ENCODE results near the gene ZNF518B. TPM values are rescaled to one million over a fixed set of nuclear protein-coding genes. Genes with fewer than 3 reads are reported as not detected.

The ZNF518B gene
- total RNA-seq, 2 experiments from 2014 or later = 13.5 to 13.8 TPM

DNA sequence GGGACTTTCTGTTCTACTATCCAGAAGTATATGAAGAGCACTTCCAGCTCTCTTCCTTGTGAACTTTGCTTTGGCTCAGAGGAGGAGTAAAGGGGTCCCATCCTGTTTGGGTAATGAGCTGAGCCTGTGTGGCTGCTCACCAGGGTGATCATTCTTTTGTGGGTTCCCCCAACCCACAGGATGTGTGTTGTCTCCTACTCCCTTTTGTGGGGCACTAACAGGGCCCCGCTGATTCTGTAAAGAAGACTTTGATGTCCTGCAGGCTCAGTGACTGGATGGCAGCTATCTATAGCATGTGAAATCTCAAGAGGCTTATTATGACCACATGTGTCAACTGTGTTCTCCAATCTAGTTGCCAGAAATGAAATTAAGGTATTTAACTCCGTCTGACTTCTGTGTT, 40.8 kb downstream of the ZNF518B start:
- TF ChIP-seq, protein P1, sequence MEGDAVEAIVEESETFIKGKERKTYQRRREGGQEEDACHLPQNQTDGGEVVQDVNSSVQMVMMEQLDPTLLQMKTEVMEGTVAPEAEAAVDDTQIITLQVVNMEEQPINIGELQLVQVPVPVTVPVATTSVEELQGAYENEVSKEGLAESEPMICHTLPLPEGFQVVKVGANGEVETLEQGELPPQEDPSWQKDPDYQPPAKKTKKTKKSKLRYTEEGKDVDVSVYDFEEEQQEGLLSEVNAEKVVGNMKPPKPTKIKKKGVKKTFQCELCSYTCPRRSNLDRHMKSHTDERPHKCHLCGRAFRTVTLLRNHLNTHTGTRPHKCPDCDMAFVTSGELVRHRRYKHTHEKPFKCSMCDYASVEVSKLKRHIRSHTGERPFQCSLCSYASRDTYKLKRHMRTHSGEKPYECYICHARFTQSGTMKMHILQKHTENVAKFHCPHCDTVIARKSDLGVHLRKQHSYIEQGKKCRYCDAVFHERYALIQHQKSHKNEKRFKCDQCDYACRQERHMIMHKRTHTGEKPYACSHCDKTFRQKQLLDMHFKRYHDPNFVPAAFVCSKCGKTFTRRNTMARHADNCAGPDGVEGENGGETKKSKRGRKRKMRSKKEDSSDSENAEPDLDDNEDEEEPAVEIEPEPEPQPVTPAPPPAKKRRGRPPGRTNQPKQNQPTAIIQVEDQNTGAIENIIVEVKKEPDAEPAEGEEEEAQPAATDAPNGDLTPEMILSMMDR (IDR thresholded peaks at IDR 0.05) = no peak
- intact Hi-C loops (cut with micrococcal nuclease) = no loop called here
- POLR2A ChIA-PET = interaction anchor here (0.7 to 2.3 kb wide), 2 partner anchors 41 to 230 kb away, joined by 3 to 7 read pairs; partner anchors contain the start of gene ZNF518B
- DNase-seq = peak; percentile 70
- peak; percentile 82 for ATAC-seq
- peak overlapping the region; percentile 57 for H3K27ac Mint-ChIP-seq
- no peaks in the 10 kb centered on the region for H3K27me3 Mint-ChIP-seq
- peaks cover 11% of the 10 kb centered on the region for H3K9me3 Mint-ChIP-seq
- CTCF ChIA-PET = interaction anchor here (0.9 to 4.2 kb wide), 4 partner anchors 12 to 258 kb away, joined by 3 to 19 read pairs (median 4); no protein-coding TSS in a partner anchor
- H3K4me1 Mint-ChIP-seq (ENCODE audit: low read depth) = peaks cover 33% of the 10 kb centered on the region
- H3K36me3 Mint-ChIP-seq (ENCODE audit: low read depth) = no peaks in the 10 kb centered on the region
- no peak overlapping the region for H3K4me3 Mint-ChIP-seq

DNA sequence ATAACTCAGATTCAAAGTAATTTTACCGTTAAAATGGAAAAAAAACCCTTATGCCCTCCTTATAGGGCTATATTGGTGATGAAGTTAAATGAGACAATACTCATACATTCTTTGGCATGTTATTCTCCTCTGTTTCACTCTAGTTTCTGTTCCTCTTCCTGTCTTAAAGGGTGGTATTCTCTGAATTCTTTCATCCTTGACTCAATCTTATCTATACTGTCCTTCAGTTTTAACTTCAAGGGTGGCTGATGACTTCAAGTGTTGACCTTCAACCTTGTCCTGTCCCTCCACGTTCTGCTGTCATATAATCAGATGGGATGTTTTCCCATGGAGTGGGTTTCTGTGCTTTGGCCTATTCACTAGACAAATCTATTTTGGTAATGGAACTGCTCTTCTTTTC, 44.0 kb downstream of the ZNF518B start:
- Mint-ChIP-seq H3K4me1 (ENCODE audit: low read depth) (peaks cover 29% of the 10 kb centered on the region), H3K9me3 (peaks cover 2% of the 10 kb centered on the region), H3K27me3 (no peaks in the 10 kb centered on the region), H3K36me3 (ENCODE audit: low read depth) (no peaks in the 10 kb centered on the region), H3K27ac (no peak overlapping the region), H3K4me3 (no peak overlapping the region)
- intact Hi-C loops (cut with micrococcal nuclease) = no loop called here
- DNase-seq (no peak), ATAC-seq (no peak)
- POLR2A ChIA-PET = no interaction called here
- TF ChIP-seq, protein P1 (IDR thresholded peaks at IDR 0.05) = no peak
- CTCF ChIA-PET = interaction anchor here (4.2 kb wide), 1 partner anchor 9 kb away, joined by 19 read pairs; no protein-coding TSS in a partner anchor

DNA sequence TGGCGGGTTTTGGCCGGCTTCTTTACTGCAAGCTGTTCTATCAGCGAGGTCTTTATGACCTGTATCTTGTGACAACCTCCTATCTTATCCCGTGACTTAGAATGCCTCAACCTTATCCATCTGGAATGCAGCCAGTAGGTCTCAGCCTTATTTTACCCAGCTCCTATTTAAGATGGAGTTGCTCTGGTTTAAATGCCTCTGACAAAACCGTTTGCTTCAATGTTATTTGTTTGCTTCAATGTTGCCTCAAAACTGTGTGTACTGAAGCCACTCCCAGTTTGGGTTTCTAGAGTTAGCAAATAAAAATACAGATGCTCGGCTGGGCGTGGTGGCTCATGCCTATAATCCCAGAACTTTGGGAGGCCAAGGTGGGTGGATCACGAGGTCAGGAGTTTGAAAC, 51.6 kb downstream of the ZNF518B start:
- ATAC-seq (no peak), DNase-seq (no peak)
- no peaks in the 10 kb centered on the region for H3K36me3 Mint-ChIP-seq (ENCODE audit: low read depth)
- H3K4me1 Mint-ChIP-seq (ENCODE audit: low read depth) = no peaks in the 10 kb centered on the region
- H3K27ac Mint-ChIP-seq = no peak overlapping the region
- intact Hi-C loops (cut with micrococcal nuclease) = no loop called here
- POLR2A ChIA-PET = no interaction called here
- CTCF ChIA-PET = interaction anchor here (3.3 to 4.0 kb wide), 2 partner anchors 10 to 247 kb away, joined by 19 to 24 read pairs; no protein-coding TSS in a partner anchor
- no peaks in the 10 kb centered on the region for H3K9me3 Mint-ChIP-seq
- H3K4me3 Mint-ChIP-seq = no peak overlapping the region
- TF ChIP-seq, protein P1 (IDR thresholded peaks at IDR 0.05) = no peak
- no peaks in the 10 kb centered on the region for H3K27me3 Mint-ChIP-seq

DNA sequence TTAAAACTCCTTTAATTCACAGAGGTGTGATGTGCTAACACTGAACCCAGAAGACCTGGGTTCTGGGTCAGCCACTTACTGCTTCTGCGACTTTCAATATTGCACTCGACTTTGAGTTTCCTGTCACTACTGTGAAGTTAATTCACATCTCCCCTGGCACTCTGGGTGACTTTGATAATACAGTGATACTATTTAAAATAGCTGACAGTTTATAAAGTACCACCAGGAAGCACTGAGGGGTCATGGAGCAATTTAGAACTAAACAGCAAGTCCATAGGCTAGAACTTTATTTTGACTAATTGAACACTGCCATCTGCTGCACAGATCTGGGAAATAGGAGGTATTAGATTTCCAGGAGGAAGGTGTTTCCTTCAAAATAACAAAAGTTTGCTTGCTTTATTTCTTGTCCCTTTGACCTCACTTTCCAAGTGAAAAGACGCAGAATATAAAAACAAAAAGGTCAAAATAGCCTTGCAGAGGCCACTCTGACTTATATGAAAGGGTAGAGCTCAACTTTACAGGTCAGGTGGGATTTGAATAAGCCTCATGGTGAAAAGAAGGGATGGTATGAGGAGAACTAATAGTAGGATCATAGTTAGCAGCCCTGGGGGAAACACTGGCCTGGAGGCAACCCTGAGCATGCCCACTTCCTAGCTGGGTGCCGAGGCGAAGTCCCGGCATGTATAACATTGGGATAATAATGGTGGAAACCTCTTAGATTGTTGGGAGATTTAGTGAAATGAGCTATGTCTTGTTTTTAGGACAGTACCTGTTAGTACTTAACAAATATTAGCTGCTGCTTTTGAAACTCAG, 53.4 kb downstream of the ZNF518B start:
- peak; percentile 17 for DNase-seq

More for the DNA sequence above, 53.4 kb downstream of the ZNF518B start:
- intact Hi-C loops (cut with micrococcal nuclease) = loop anchor here (2.0 kb wide), 1 partner anchor 243 kb away; no protein-coding TSS in a partner anchor
- TF ChIP-seq, protein P1 (IDR thresholded peaks at IDR 0.05) = peak; percentile 72
- no peaks in the 10 kb centered on the region for H3K9me3 Mint-ChIP-seq
- H3K27me3 Mint-ChIP-seq = no peaks in the 10 kb centered on the region
- POLR2A ChIA-PET = no interaction called here
- CTCF ChIA-PET = interaction anchor here (1.1 to 4.0 kb wide), 13 partner anchors 12 to 286 kb away, joined by 3 to 24 read pairs (median 4); no protein-coding TSS in a partner anchor
- H3K4me3 Mint-ChIP-seq = no peak overlapping the region
- ATAC-seq = no peak
- H3K4me1 Mint-ChIP-seq (ENCODE audit: low read depth) = no peaks in the 10 kb centered on the region
- H3K27ac Mint-ChIP-seq = no peak overlapping the region
- H3K36me3 Mint-ChIP-seq (ENCODE audit: low read depth) = no peaks in the 10 kb centered on the region

All from activated CD8-positive, alpha-beta T cell treated with anti-CD3 and anti-CD28 coated beads for 36 hours (primary cell).